GM12875 (cell line): ENCODE measurements around the gene SLC16A8.

ENCODE experiments used
- H3K4me3 ChIP-seq: one replicate; pipeline ENCODE4 v1.5.1; 2011; ENCODE audit warnings: low read depth, low read length, control low read depth
- CTCF ChIP-seq: IDR thresholded peaks from 2 replicates; pipeline ENCODE4 v1.5.1; 2011; ENCODE audit warnings: low read depth, mild to moderate bottlenecking, control low read depth, inconsistent platforms, low read length, moderate library complexity, borderline replicate concordance; ENCODE audit not compliant: insufficient read depth

Gene SLC16A8

GRCh38 chr22:38032681-38033521 lies 51.1 kb downstream of the SLC16A8 start:
- H3K4me3 ChIP-seq = no peak overlapping the region
- TF ChIP-seq CTCF = no peak

- H3K4me3 ChIP-seq = no peak overlapping the region
- TF ChIP-seq CTCF = no peak
Observed at GRCh38 chr22:38031491-38031890, 52.5 kb downstream of the SLC16A8 start.

- no peak for TF ChIP-seq CTCF
Observed at GRCh38 chr22:38030311-38031133, 53.5 kb downstream of the SLC16A8 start.

GRCh38 chr22:38029901-38030300 lies 54.1 kb downstream of the SLC16A8 start:
- no peak for TF ChIP-seq CTCF
- H3K4me3 ChIP-seq = no peak overlapping the region

More at GRCh38 chr22:38030311-38031133, 53.5 kb downstream of the SLC16A8 start:
- H3K4me3 ChIP-seq = no peak overlapping the region

- TF ChIP-seq CTCF = no peak
Observed at GRCh38 chr22:38029370-38029769, 54.6 kb downstream of the SLC16A8 start.

GRCh38 chr22:38028344-38029130 lies 55.4 kb downstream of the SLC16A8 start:
- TF ChIP-seq CTCF = no peak
- H3K4me3 ChIP-seq = no peak overlapping the region

More at GRCh38 chr22:38029370-38029769, 54.6 kb downstream of the SLC16A8 start:
- H3K4me3 ChIP-seq = no peak overlapping the region
